ENCODE measurements around the gene MAPKAP1. TPM values are rescaled to one million over a fixed set of nuclear protein-coding genes. Genes with fewer than 3 reads are reported as not detected.

MAPKAP1 gene
- 49.6 TPM for total RNA-seq

GRCh38 chr9:125706651-125707471 lies at the start of gene MAPKAP1:
Gene MAPKAP1 (minus strand): TSS chr9:125707208. CDS start chr9:125672574, 34,634 bp downstream.
- Histone ChIP-seq H3K4me1 (peaks cover 0 to 12% of the 10 kb centered on the region in 2 donors), H3K27ac (peak within 1 kb of the TSS; percentile 64 to 66), H3K27me3 (no peaks in the 10 kb centered on the region), H3K36me3 (no peaks in the 10 kb centered on the region), H3K9me3 (no peaks in the 10 kb centered on the region), H3K4me3 (peak within 1 kb of the TSS; percentile 85 to 90)
- peak; percentile 83 to 98 for DNase-seq (ENCODE audit: low spot score in 2 of 2)
- intact Hi-C loops (cut with DNase I) = loop anchor here (1.0 kb wide), 1 partner anchor 39 kb away; no protein-coding TSS in a partner anchor
- TF ChIP-seq, protein P1, sequence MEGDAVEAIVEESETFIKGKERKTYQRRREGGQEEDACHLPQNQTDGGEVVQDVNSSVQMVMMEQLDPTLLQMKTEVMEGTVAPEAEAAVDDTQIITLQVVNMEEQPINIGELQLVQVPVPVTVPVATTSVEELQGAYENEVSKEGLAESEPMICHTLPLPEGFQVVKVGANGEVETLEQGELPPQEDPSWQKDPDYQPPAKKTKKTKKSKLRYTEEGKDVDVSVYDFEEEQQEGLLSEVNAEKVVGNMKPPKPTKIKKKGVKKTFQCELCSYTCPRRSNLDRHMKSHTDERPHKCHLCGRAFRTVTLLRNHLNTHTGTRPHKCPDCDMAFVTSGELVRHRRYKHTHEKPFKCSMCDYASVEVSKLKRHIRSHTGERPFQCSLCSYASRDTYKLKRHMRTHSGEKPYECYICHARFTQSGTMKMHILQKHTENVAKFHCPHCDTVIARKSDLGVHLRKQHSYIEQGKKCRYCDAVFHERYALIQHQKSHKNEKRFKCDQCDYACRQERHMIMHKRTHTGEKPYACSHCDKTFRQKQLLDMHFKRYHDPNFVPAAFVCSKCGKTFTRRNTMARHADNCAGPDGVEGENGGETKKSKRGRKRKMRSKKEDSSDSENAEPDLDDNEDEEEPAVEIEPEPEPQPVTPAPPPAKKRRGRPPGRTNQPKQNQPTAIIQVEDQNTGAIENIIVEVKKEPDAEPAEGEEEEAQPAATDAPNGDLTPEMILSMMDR (IDR thresholded peaks at IDR 0.05) = no peak

GRCh38 chr9:125756518-125756917 lies 49.5 kb upstream of the MAPKAP1 start:
- DNase-seq (ENCODE audit: low spot score in 2 of 2) = no peak
- intact Hi-C loops (cut with DNase I) = no loop called here
- no peaks in the 10 kb centered on the region for H3K36me3 ChIP-seq
- no peaks in the 10 kb centered on the region for H3K9me3 ChIP-seq
- no peak overlapping the region for H3K4me3 ChIP-seq
- no peak overlapping the region for H3K27ac ChIP-seq
- H3K27me3 ChIP-seq = no peaks in the 10 kb centered on the region
- no peaks in the 10 kb centered on the region for H3K4me1 ChIP-seq
- TF ChIP-seq, protein P1 (IDR thresholded peaks at IDR 0.05) = no peak

DNA sequence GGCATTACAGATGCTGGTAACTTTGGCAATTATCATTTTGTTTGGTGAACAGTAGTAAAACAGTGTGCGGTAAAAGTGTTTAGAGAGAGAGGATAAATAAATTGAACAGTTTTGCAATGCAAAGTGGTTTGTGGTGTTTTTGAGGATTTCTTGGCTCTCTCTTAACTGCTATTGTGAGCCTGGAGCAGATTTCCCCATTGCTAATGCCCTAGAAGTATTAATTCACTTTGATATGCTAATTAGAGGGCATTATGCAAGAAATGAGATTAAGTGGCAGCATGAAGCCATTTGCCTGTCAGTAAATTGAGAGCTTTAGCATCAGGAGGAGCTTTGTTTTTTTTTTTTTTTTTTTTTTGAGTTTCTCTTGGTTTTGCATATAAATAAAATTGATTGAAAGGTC lies 48.3 kb upstream of the MAPKAP1 start:
- Histone ChIP-seq H3K27me3 (no peaks in the 10 kb centered on the region), H3K27ac (no peak overlapping the region)
- intact Hi-C loops (cut with DNase I) = no loop called here

DNA sequence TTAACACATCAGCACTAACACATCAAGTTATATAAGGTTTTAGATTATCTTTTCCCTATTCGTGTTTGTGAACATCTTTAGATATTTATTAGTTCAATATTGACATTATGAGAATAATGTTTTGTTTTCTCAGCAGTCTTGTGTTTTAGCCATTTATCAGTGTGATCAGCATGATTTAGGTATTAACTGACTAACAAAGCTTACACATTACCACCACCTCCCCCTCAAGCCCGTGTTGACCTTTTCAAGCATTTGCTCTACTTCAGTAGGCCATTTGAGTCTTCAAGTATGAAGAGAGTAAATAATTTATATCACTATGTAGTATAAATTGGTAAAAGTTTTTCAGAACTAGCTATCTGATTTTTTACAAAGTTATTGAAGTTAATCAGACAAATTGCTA lies 47.1 kb upstream of the MAPKAP1 start:
- H3K4me1 ChIP-seq = no peaks in the 10 kb centered on the region
- no peaks in the 10 kb centered on the region for H3K27me3 ChIP-seq
- no peaks in the 10 kb centered on the region for H3K9me3 ChIP-seq
- no peak overlapping the region for H3K4me3 ChIP-seq
- intact Hi-C loops (cut with DNase I) = no loop called here
- no peak for DNase-seq (ENCODE audit: low spot score in 2 of 2)
- TF ChIP-seq, protein P1 (IDR thresholded peaks at IDR 0.05) = no peak
- H3K27ac ChIP-seq = no peak overlapping the region
- H3K36me3 ChIP-seq = no peaks in the 10 kb centered on the region

More for the DNA sequence above, 48.3 kb upstream of the MAPKAP1 start:
- Histone ChIP-seq H3K4me1 (no peaks in the 10 kb centered on the region), H3K9me3 (no peaks in the 10 kb centered on the region), H3K4me3 (no peak overlapping the region), H3K36me3 (no peaks in the 10 kb centered on the region)
- DNase-seq (ENCODE audit: low spot score in 2 of 2) = no peak
- TF ChIP-seq, protein P1 (IDR thresholded peaks at IDR 0.05) = no peak

DNA sequence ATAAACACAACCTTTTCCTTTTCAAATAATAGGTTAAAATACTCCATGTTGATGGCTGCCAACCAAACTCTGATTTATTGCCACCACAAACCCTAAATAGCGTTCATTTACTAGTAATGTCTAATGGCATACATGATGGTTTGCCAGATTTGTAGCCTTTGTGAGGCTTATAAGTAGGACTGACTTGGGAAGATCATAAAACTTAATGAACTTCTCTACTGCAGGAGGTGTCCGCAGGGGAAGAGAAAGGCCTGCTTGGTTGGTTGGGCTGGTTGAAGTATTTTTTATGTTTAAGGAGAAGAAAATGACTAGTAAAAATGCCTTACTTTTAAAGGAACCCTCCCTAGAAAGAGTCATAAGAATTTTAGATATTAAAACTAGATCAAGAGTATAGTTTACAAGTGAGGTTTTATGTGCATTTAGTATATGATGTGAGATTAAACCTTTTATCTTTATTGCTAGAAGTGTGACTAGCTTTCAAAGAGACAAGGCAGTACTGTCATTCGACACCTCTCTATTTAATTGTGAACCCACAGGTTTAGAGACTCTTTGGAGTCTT lies 45.1 kb upstream of the MAPKAP1 start:
- Histone ChIP-seq H3K27ac (no peak overlapping the region), H3K27me3 (no peaks in the 10 kb centered on the region), H3K9me3 (no peaks in the 10 kb centered on the region), H3K4me1 (no peaks in the 10 kb centered on the region), H3K36me3 (no peaks in the 10 kb centered on the region), H3K4me3 (no peak overlapping the region)
- TF ChIP-seq, protein P1 (IDR thresholded peaks at IDR 0.05) = no peak
- intact Hi-C loops (cut with DNase I) = no loop called here
- DNase-seq (ENCODE audit: low spot score in 2 of 2) = no peak

All from ascending aorta (tissue), 2 donors.